ENCODE measurements around the gene SLC35A1. TPM values are rescaled to one million over a fixed set of nuclear protein-coding genes. Genes with fewer than 3 reads are reported as not detected.

Gene SLC35A1
- total RNA-seq, 1 experiment from 2014 or later, result 9.9 TPM

DNA sequence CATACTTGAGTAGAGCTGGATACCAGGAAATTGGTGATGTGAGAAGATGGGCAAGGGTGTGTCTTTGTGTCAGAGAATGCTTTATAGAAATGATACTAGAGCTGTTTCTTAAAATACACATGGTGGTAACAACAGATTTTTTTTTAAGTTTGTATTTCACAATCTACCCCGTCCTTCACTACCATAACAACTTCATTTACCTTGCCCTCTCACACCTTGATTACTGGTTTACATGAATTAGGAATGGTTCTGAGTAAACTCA, 71.6 kb downstream of the SLC35A1 start:
- no peaks in the 10 kb centered on the region for H3K9me2 ChIP-seq (replicated peaks; ENCODE audit: low read length)
- H3K79me2 ChIP-seq (ENCODE audit: low read length), result no peaks in the 10 kb centered on the region
- no peaks in the 10 kb centered on the region for H3K27me3 ChIP-seq (ENCODE audit: low read length)
- TF ChIP-seq, protein P1, sequence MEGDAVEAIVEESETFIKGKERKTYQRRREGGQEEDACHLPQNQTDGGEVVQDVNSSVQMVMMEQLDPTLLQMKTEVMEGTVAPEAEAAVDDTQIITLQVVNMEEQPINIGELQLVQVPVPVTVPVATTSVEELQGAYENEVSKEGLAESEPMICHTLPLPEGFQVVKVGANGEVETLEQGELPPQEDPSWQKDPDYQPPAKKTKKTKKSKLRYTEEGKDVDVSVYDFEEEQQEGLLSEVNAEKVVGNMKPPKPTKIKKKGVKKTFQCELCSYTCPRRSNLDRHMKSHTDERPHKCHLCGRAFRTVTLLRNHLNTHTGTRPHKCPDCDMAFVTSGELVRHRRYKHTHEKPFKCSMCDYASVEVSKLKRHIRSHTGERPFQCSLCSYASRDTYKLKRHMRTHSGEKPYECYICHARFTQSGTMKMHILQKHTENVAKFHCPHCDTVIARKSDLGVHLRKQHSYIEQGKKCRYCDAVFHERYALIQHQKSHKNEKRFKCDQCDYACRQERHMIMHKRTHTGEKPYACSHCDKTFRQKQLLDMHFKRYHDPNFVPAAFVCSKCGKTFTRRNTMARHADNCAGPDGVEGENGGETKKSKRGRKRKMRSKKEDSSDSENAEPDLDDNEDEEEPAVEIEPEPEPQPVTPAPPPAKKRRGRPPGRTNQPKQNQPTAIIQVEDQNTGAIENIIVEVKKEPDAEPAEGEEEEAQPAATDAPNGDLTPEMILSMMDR (conservative IDR thresholded peaks at IDR 0.05; ENCODE audit: low read depth, low read length), result no peak
- TF ChIP-seq EZH2phosphoT487 (IDR thresholded peaks at IDR 0.05; ENCODE audit: borderline replicate concordance, low read length) (no peak), EZH2 (IDR thresholded peaks at IDR 0.05; ENCODE audit: low read length, unreplicated experiment) (no peak)
- no peak overlapping the region for H3K9ac ChIP-seq (ENCODE audit: low read length)
- no peak overlapping the region for H3K27ac ChIP-seq (ENCODE audit: low read length)
- no peak for DNase-seq
- no peaks in the 10 kb centered on the region for H4K20me1 ChIP-seq (ENCODE audit: low read length)
- no peak overlapping the region for H3K4me3 ChIP-seq (ENCODE audit: low read length)
- ChIA-PET CTCF (no interaction called here), POLR2A (ENCODE audit: unreplicated experiment) (no interaction called here)
- intact Hi-C loops (cut with micrococcal nuclease), result no loop called here
- no peak for ATAC-seq
- no peaks in the 10 kb centered on the region for H3F3A ChIP-seq (ENCODE audit: low read length, unreplicated experiment)
- no TSS peak for BruUV-seq (replicated peaks)
- no peaks in the 10 kb centered on the region for H3K4me1 ChIP-seq (ENCODE audit: insufficient read depth, low read length)
- no peak overlapping the region for H2AFZ ChIP-seq (ENCODE audit: low read length)
- no peak overlapping the region for H3K4me2 ChIP-seq (ENCODE audit: low read length)
- no peaks in the 10 kb centered on the region for H3K9me3 ChIP-seq (ENCODE audit: low read length)
- H3K36me3 ChIP-seq (ENCODE audit: low read depth, low read length), result peaks cover 37% of the 10 kb centered on the region

DNA sequence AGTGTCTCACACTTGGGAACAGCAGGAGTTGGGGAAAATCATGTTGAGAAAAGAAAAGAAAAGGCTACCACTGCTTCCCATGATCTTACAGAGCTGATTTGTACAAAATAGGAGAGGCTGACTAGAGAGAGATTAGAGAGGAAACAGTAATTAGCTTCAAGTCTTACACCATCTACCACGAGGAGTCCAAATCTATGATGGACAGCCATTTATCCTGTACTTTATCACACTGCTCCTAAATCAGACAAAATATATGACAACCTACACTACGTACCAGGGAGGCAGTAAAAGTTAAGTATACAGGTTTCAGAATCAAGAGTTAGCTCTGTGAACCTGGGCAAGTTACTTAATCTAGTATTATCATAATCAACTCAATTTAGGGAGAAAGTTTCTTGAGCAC, 79.0 kb downstream of the SLC35A1 start:
- Histone ChIP-seq H4K20me1 (ENCODE audit: low read length) (no peaks in the 10 kb centered on the region), H3K36me3 (ENCODE audit: low read depth, low read length) (peaks cover 5% of the 10 kb centered on the region), H3F3A (ENCODE audit: low read length, unreplicated experiment) (no peaks in the 10 kb centered on the region), H3K27me3 (ENCODE audit: low read length) (no peaks in the 10 kb centered on the region), H3K4me3 (ENCODE audit: low read length) (no peak overlapping the region), H3K27ac (ENCODE audit: low read length) (no peak overlapping the region), H3K79me2 (ENCODE audit: low read length) (no peaks in the 10 kb centered on the region), H3K9me3 (ENCODE audit: low read length) (no peaks in the 10 kb centered on the region), H2AFZ (ENCODE audit: low read length) (no peak overlapping the region), H3K9me2 (replicated peaks; ENCODE audit: low read length) (no peaks in the 10 kb centered on the region), H3K9ac (ENCODE audit: low read length) (no peak overlapping the region), H3K4me2 (ENCODE audit: low read length) (no peak overlapping the region), H3K4me1 (ENCODE audit: insufficient read depth, low read length) (no peaks in the 10 kb centered on the region)
- BruUV-seq (replicated peaks), result no TSS peak
- ChIA-PET POLR2A (ENCODE audit: unreplicated experiment) (no interaction called here), CTCF (no interaction called here)
- TF ChIP-seq EZH2phosphoT487 (IDR thresholded peaks at IDR 0.05; ENCODE audit: borderline replicate concordance, low read length), result no peak
- no peak for TF ChIP-seq EZH2 (IDR thresholded peaks at IDR 0.05; ENCODE audit: low read length, unreplicated experiment)
- TF ChIP-seq, protein P1 (conservative IDR thresholded peaks at IDR 0.05; ENCODE audit: low read depth, low read length), result no peak
- ATAC-seq (no peak), DNase-seq (no peak)
- intact Hi-C loops (cut with micrococcal nuclease), result no loop called here

DNA sequence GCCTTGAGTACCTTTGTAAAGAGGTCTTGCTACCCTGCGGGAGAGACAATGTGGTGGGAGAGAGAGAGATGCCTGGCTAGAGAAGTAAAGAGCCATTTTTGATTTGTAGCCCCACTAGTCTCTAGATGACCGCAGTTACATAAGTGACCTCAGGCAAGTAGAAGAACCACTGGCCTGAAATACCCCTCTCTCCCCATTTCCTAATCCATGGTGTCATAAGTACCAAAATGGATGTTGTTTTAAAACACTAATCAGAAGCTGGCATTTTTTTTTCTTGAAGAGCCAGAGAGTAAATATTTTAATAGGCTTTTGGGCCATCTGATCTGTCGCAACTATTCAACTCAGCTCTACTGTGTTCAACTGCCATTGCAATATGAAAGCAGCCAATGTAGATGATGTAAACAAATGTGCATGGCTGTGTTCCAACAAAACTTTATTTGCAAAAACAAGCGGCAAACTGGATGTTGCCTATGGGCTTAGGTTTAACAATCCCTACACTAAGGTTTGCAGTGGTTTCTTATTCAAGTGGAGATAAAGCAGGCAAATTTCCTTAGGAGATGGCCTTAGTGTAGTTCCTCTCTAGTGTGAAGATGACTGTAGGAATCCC, 80.5 kb downstream of the SLC35A1 start:
- no peaks in the 10 kb centered on the region for H3F3A ChIP-seq (ENCODE audit: low read length, unreplicated experiment)
- H3K27me3 ChIP-seq (ENCODE audit: low read length), result no peaks in the 10 kb centered on the region
- no peak overlapping the region for H3K9ac ChIP-seq (ENCODE audit: low read length)
- CTCF ChIA-PET, result no interaction called here
- ATAC-seq, result no peak
- peaks cover 5% of the 10 kb centered on the region for H3K36me3 ChIP-seq (ENCODE audit: low read depth, low read length)
- POLR2A ChIA-PET (ENCODE audit: unreplicated experiment), result no interaction called here
- H3K9me2 ChIP-seq (replicated peaks; ENCODE audit: low read length), result no peaks in the 10 kb centered on the region
- intact Hi-C loops (cut with micrococcal nuclease), result no loop called here
- H2AFZ ChIP-seq (ENCODE audit: low read length), result no peak overlapping the region
- H4K20me1 ChIP-seq (ENCODE audit: low read length), result no peaks in the 10 kb centered on the region
- DNase-seq, result no peak
- H3K27ac ChIP-seq (ENCODE audit: low read length), result no peak overlapping the region
- H3K79me2 ChIP-seq (ENCODE audit: low read length), result no peaks in the 10 kb centered on the region
- no peaks in the 10 kb centered on the region for H3K9me3 ChIP-seq (ENCODE audit: low read length)
- TF ChIP-seq EZH2 (IDR thresholded peaks at IDR 0.05; ENCODE audit: low read length, unreplicated experiment) (no peak), EZH2phosphoT487 (IDR thresholded peaks at IDR 0.05; ENCODE audit: borderline replicate concordance, low read length) (no peak)
- TF ChIP-seq, protein P1 (conservative IDR thresholded peaks at IDR 0.05; ENCODE audit: low read depth, low read length), result no peak
- H3K4me2 ChIP-seq (ENCODE audit: low read length), result no peak overlapping the region
- no TSS peak for BruUV-seq (replicated peaks)
- H3K4me3 ChIP-seq (ENCODE audit: low read length), result no peak overlapping the region
- H3K4me1 ChIP-seq (ENCODE audit: insufficient read depth, low read length), result no peaks in the 10 kb centered on the region
